Measurements from ENCODE around the gene ACADSB. TPM values are rescaled to one million over a fixed set of nuclear protein-coding genes. Genes with fewer than 3 reads are reported as not detected.
A peak's percentile ranks its signal among the peaks of the same experiment; 100 is the strongest.

Gene ACADSB
- total RNA-seq (50.6 and 51.3 TPM in 2 replicates), polyA plus RNA-seq (25.3 and 40.6 TPM in 2 replicates)

- peak; percentile 99 for DNase-seq (ENCODE audit: low spot score)
- Histone ChIP-seq H3K4me1 (ENCODE audit: insufficient read depth) (peaks cover 18% of the 10 kb centered on the region), H3K9me3 (ENCODE audit: low read depth) (no peaks in the 10 kb centered on the region), H3K4me3 (peak within 1 kb of the TSS; percentile 67), H3K36me3 (replicated peaks; ENCODE audit: insufficient read depth, low read depth) (no peaks in the 10 kb centered on the region), H3K79me2 (peaks cover 72% of the 10 kb centered on the region), H3K27me3 (no peaks in the 10 kb centered on the region), H2AFZ (peak within 1 kb of the TSS; percentile 82), H3K9me2 (replicated peaks; ENCODE audit: insufficient read depth) (no peaks in the 10 kb centered on the region), H4K20me1 (ENCODE audit: insufficient read depth, poor library complexity, severe bottlenecking) (peaks cover 29% of the 10 kb centered on the region), H3K4me2 (peak within 1 kb of the TSS; percentile 90), H3K27ac (peak within 1 kb of the TSS; percentile 89)
- no peak for TF ChIP-seq EZH2 (IDR thresholded peaks at IDR 0.05; ENCODE audit: borderline replicate concordance)
- TF ChIP-seq, protein P1, sequence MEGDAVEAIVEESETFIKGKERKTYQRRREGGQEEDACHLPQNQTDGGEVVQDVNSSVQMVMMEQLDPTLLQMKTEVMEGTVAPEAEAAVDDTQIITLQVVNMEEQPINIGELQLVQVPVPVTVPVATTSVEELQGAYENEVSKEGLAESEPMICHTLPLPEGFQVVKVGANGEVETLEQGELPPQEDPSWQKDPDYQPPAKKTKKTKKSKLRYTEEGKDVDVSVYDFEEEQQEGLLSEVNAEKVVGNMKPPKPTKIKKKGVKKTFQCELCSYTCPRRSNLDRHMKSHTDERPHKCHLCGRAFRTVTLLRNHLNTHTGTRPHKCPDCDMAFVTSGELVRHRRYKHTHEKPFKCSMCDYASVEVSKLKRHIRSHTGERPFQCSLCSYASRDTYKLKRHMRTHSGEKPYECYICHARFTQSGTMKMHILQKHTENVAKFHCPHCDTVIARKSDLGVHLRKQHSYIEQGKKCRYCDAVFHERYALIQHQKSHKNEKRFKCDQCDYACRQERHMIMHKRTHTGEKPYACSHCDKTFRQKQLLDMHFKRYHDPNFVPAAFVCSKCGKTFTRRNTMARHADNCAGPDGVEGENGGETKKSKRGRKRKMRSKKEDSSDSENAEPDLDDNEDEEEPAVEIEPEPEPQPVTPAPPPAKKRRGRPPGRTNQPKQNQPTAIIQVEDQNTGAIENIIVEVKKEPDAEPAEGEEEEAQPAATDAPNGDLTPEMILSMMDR (IDR thresholded peaks at IDR 0.05; ENCODE audit: poor library complexity): no peak
- no peak for TF ChIP-seq EZH2phosphoT487 (IDR thresholded peaks at IDR 0.05; ENCODE audit: low read depth, severe bottlenecking, unreplicated experiment)
- WGBS (ENCODE audit: low lambda C conversion rate, missing lambda C conversion rate): under 1% methylated on average over 53 of the region's 68 CpGs
Measured at GRCh38 chr10:123008355-123009104, at the start of gene ACADSB, which contains the start of gene IKZF5. ACADSB (plus strand) TSS chr10:123009006; CDS start chr10:123009030, 24 bp downstream. IKZF5 (minus strand) TSS chr10:123008795; CDS start chr10:122998625, 10,170 bp downstream.

DNA sequence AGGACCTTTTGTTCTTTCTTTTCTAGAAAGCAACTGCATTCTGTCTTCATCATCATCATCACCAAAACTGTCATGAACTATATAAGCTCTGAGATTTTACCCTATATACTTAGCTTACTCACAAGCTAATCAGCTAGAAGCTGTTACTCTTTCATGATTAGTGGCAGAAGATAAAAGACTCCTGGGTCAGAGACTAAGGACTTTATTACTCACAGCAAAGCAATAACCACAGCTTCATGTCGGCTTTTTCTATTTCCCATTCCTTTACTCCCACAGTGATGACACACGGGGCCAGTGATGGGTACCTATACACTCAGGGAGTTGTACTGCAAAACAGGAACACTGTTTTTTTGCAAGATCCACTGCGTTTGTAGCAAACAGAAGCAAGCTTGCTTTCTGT lies 46.4 kb upstream of the ACADSB start:
- H3K27ac ChIP-seq: no peak overlapping the region
- no peak for DNase-seq (ENCODE audit: low spot score)
- H3K4me3 ChIP-seq: no peak overlapping the region
- no peak overlapping the region for H2AFZ ChIP-seq
- TF ChIP-seq EZH2 (IDR thresholded peaks at IDR 0.05; ENCODE audit: borderline replicate concordance) (no peak), EZH2phosphoT487 (IDR thresholded peaks at IDR 0.05; ENCODE audit: low read depth, severe bottlenecking, unreplicated experiment) (no peak)
- TF ChIP-seq, protein P1 (IDR thresholded peaks at IDR 0.05; ENCODE audit: poor library complexity): no peak
- no peaks in the 10 kb centered on the region for H3K36me3 ChIP-seq (replicated peaks; ENCODE audit: insufficient read depth, low read depth)
- 76% methylated on average over 3 of the region's 3 CpGs for WGBS (ENCODE audit: low lambda C conversion rate, missing lambda C conversion rate)
- H4K20me1 ChIP-seq (ENCODE audit: insufficient read depth, poor library complexity, severe bottlenecking): no peaks in the 10 kb centered on the region
- H3K27me3 ChIP-seq: no peaks in the 10 kb centered on the region
- H3K9me3 ChIP-seq (ENCODE audit: low read depth): no peaks in the 10 kb centered on the region
- no peaks in the 10 kb centered on the region for H3K9me2 ChIP-seq (replicated peaks; ENCODE audit: insufficient read depth)
- H3K79me2 ChIP-seq: no peaks in the 10 kb centered on the region
- no peaks in the 10 kb centered on the region for H3K4me1 ChIP-seq (ENCODE audit: insufficient read depth)
- no peak overlapping the region for H3K4me2 ChIP-seq

GRCh38 chr10:122966879-122967278 lies 41.9 kb upstream of the ACADSB start:
- H4K20me1 ChIP-seq (ENCODE audit: insufficient read depth, poor library complexity, severe bottlenecking): no peaks in the 10 kb centered on the region
- H3K27me3 ChIP-seq: no peaks in the 10 kb centered on the region
- no peak for TF ChIP-seq EZH2 (IDR thresholded peaks at IDR 0.05; ENCODE audit: borderline replicate concordance)
- TF ChIP-seq, protein P1 (IDR thresholded peaks at IDR 0.05; ENCODE audit: poor library complexity): no peak
- no peak for TF ChIP-seq EZH2phosphoT487 (IDR thresholded peaks at IDR 0.05; ENCODE audit: low read depth, severe bottlenecking, unreplicated experiment)
- H3K4me1 ChIP-seq (ENCODE audit: insufficient read depth): no peaks in the 10 kb centered on the region
- no peak overlapping the region for H3K4me2 ChIP-seq
- H3K9me2 ChIP-seq (replicated peaks; ENCODE audit: insufficient read depth): no peaks in the 10 kb centered on the region
- no peaks in the 10 kb centered on the region for H3K9me3 ChIP-seq (ENCODE audit: low read depth)
- no peak overlapping the region for H3K4me3 ChIP-seq
- H3K27ac ChIP-seq: no peak overlapping the region
- no peaks in the 10 kb centered on the region for H3K79me2 ChIP-seq
- no peak overlapping the region for H2AFZ ChIP-seq
- H3K36me3 ChIP-seq (replicated peaks; ENCODE audit: insufficient read depth, low read depth): no peaks in the 10 kb centered on the region
- DNase-seq (ENCODE audit: low spot score): no peak

Data from hepatocyte (in vitro differentiated cells).